ENCODE results near the gene LIF.

The LIF gene

DNA sequence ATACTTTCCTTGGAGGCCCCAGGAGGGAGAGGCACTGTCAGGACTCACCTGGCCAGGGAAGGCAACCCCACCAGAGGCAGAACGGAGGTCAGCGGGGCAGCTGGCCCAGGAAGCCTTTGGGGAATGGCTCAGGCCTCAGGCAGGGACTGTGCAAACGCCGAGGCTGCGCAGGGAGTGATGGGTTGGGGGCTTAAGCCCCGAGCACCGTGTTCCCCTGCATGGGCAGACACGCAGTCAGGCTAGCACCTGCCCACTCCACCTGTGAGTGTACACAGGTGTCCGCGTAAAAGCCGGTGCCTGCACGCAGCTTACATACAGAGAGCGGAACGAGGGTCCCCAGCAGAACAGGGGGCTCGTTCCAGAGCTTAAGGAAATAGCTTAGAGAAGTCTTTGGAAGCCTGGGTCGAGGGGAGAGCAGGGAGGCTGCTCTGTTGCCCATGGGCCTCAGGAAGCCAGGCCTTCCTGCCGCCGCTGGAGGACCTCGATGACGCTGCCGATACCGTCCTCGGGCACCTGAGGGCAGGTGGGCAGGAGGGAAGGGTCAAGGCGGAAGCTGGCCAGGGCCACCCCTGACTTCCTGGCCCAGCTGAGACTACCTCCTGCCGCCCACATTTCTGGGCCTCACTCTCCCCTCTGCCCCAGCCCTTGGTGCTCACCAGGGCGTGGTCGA is 38.8 kb upstream of the LIF start:
- no peak for DNase-seq (ENCODE audit: insufficient read length, low spot score)
- no peak for FAIRE-seq

DNA sequence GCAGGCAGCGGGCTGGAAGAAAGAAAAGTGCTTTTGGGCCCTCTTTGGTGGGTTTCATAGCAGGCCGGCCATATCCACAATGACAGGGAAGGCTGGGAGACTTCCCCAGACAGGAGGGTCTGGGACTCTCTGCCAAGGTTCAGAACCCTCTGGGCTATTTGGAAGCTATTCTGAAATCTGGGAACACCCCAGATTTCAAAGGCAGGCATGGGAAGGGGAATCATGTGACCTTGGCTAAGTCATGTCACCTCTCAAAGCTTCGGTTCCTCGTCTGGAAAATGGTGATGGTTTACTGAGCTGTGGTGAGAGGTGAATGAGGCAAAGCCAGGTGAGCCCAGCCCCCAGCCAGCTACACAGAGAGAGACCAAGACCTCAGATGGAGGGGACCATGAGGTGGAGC is 38.1 kb upstream of the LIF start:
- no peak for DNase-seq (ENCODE audit: insufficient read length, low spot score)
- FAIRE-seq, result no peak

DNA sequence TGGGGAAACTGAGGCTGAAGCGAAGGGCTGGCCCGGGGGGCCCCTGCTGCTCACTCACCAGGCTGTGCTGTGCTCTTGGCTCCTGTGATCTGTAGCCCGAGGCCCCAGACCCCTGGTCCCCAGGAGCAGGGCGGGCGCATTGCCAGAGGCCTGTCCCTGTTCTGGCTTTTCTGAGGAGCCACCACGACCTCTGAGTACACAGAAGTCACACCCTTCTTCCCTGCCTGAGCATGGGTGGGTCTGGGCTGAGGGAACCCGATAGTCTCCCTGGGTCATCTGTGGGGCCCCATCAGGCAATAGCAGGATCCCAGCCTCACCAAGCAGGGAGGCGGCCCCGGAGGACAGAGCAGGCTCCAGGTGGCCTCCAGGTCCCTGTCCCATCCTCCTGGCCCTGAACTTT is 37.6 kb upstream of the LIF start:
- no peak for FAIRE-seq
- DNase-seq (ENCODE audit: insufficient read length, low spot score), result no peak

DNA sequence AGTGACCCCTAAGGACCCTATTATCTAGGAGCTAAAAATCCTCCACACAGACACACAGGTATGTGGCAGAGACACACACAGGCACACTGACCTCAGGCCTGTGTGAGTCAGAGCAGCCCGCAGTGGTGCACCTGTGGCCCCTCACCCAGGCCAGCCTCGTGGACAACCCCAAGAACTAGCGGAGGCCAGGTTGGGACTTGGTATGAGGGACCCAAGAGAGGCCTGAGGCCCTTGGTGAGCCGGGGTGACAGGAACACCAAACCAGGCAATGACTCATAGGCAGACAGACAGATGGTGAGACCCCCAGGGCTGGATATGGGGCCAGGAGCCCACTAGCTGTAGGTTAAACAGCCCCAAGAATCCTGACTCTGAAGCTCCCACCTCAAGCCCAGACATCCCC is 36.8 kb upstream of the LIF start:
- no peak for DNase-seq (ENCODE audit: insufficient read length, low spot score)
- no peak for FAIRE-seq

DNA sequence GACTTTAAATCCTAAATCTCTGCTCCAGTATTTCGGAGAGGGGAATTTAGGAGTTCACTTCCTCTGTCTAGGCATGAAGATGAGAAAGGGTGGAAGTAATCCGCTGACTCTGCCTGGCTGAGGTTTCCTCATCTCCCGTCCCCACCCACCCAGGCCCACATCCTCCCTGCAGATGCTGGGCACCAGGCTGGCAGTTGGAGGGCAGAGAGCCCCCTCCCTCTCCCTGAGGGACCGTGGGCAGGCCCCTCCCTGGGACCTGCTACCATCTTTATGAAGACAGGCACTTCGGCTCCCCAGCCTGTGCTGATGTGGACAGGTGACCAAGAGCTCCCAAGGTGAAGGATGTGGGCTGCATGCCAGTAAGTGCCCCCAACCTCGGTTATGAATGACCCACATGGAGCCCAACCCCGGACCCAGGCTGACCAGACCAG is 36.1 kb upstream of the LIF start:
- FAIRE-seq (no peak), DNase-seq (ENCODE audit: insufficient read length, low spot score) (no peak)

DNA sequence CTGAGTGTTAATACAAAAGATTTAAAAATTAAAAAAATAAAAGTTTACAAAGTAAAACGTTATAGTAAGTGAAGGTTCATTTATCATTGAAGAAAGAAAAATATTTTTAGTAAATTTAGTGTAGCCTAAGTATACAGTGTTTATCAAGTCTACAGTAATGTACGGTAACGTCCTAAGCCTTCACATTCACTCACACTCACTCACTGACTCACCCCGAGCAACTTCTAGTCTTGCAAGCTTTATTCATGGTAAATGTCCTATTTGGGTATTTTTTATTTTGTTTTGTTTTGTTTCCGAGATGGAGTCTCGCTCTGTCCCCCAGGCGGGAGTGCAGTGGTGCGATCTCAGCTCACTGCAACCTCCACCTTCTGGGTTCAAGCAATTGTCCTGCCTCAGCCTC is 33.9 kb upstream of the LIF start:
- DNase-seq (ENCODE audit: insufficient read length, low spot score) (no peak), FAIRE-seq (no peak)

DNA sequence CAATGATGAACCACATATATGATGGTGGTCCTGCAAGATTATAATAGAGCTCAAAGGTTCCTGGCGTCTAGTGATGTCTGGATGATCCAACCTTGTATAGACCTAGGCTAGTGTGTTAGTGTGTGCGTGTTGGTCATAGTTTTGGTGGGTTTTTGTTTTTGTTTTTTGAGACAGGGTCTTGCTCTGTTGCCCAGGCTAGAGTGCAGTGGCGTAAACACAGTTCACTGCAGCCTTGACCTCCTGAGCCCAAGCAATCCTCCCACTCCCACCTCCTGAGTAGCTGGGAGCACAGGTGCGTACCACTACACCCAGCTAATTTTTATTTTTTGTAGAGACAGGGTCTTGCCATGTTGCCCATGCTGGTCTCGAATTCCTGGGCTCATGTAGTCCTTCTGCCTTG is 33.4 kb upstream of the LIF start:
- FAIRE-seq (no peak), DNase-seq (ENCODE audit: insufficient read length, low spot score) (no peak)

DNA sequence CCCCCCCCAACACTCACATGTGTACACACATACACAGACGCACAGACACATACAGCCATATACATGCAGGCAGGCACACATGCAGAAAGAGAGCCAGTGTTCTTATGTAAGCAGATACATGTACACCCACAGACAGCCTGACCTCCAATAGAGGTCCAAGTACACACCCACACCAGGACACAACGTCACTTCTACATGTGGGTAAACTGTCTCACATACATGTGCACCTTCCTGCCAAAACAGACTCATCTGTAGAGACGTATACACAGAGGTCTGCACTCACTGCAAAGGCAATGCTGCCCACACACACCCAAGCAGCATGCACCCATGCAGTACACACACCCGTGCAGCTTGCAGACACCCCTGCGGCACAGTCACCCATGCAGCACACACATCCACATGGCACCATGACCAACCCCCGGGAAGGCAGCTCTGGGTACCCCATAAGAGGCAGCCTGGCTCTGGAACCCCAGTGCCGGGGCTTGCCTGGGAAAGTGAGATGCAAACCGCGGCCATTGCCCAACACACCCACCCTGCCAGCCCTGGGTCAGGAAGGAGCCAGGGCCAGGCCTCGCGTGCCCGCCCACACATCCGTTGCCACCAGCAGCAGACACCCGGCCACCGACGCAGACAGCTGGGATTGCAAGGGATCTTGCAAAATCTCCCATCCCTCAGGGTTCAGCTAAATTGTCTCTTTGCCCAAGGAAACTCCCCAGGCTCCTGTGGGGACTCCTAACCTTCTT is 32.7 kb upstream of the LIF start:
- FAIRE-seq (no peak), DNase-seq (ENCODE audit: insufficient read length, low spot score) (no peak)

DNA sequence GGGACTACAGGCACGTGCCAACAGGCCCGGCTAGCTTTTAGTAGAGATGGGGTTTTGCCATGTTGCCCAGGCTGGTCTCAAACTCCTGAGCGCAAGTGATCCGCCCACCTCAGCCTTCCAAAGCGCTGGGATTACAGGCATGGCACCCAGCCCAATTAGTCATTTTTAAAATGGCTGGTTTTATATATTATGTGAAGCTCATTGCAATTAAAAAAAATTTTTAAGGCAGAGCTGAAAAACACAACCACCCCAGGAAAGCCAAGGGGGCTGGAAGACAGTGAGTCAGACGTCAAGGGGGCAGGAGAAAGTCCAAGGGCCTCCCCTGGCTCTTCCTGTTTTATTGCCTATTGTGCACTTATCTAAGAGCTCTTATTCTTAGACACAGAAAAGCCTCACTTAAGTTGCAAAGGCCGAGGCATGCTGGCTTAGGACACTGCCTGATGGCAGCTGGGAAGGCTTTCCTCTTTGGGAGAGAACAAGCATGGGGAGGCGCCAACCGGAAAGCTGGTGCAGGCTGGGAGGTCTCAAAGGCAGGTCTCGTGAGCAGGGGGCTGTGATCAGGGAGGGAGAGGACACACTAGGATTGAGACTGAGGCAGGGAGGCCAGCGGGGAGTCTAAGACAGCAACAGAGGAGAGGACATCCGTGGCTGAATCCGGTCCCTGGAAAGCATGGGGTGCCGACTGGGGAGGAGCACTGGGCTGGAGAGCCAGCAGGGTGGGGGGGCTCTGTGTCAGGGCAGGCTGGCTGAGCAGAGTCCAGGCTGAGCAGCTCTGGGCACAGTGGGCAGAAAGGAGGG is 31.2 kb upstream of the LIF start:
- FAIRE-seq (no peak), DNase-seq (ENCODE audit: insufficient read length, low spot score) (no peak)

DNA sequence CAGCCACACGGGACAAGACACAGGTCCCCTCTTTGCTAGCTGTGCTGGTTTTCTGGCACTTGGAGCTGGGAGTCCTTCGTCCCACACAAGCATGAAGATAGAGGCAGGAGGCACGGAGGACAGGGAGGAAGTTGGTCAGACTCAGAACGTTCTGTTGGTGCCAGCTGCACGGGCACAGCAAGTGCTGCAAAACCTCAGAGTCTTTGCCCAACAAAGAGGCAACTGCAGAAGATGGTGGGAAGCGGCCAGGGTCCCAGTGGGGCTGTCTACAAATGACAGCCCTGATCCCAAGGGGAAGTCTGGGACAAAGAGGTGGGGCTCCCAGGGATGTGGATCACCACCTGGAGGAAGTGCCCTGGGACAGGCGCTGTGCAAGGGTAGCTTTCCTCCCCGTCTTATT is 29.5 kb upstream of the LIF start:
- FAIRE-seq, result no peak

DNA sequence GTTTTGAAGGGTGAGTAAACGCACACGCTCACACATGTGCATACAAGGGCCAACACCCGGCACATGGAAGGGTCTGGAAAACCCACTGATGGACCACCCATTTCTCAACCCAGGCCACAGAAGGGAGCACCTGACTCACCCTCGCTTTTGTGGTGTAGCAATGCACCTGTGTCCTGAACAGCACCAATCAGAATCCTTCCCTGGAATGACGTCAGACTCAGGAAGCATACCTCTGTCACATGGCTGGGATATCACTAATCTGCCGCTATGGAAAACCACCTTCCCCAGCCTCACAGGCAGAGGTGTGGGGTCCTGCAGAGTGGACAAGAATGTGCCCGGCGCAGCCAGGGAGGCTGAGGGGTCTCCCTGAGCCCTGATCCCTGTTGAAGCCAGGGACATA is 29.1 kb upstream of the LIF start:
- no peak for FAIRE-seq
- no peak for DNase-seq (ENCODE audit: insufficient read length, low spot score)

More for the DNA sequence above, 29.5 kb upstream of the LIF start:
- no peak for DNase-seq (ENCODE audit: insufficient read length, low spot score)

DNA sequence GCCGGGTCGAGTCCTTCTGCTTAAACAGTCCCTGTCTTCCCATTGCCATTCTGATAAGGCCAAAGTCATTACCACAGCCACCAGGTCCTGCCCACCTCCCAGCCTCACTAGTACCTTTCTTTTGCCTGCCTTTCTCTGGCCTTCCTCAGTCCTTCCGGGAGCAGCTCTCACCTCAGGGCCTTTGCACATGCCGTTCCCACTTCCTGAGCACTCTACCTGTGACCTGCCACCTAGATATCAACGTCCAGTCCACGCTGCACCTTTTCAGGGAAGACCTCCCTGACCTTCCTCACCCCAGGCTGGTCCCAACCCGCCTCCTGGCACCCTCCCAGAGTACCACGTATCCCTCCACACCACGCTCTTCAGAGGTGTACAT is 27.9 kb upstream of the LIF start:
- no peak for FAIRE-seq
- no peak for DNase-seq (ENCODE audit: insufficient read length, low spot score)

DNA sequence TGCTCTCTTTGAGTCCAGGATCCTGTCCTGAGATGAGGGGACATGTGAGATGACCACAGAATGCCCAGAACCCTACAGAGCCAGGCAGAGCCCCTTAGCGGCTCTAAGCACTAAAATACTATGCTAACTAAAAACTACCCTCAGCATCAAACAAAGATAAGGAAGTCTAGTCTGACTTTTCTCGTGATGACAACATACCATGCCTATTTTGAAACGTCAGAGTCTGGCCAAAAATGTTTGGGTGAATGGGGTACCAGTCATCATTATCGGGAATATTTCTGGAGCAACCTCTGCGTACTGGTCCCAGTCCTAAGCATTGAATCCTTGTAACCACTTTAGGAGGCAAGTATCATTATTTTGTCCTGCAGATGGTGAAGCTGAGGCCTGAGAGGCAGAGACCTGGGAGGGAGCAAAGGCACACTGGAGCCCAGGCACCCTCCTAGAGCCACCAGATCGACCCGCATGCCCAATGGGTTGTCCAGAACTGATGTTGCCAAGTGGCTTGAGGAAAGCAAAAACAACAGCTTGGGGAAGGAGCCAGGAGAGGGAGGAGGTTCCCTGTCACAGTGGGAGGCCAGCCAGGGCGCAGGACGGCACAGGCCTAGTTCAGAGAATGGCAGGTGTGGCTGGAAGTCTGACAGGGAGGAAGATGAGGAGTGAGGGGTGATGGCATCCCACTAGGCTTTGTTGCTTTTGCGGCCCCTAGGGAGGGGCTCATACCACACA is 27.3 kb upstream of the LIF start:
- no peak for DNase-seq (ENCODE audit: insufficient read length, low spot score)
- no peak for FAIRE-seq

DNA sequence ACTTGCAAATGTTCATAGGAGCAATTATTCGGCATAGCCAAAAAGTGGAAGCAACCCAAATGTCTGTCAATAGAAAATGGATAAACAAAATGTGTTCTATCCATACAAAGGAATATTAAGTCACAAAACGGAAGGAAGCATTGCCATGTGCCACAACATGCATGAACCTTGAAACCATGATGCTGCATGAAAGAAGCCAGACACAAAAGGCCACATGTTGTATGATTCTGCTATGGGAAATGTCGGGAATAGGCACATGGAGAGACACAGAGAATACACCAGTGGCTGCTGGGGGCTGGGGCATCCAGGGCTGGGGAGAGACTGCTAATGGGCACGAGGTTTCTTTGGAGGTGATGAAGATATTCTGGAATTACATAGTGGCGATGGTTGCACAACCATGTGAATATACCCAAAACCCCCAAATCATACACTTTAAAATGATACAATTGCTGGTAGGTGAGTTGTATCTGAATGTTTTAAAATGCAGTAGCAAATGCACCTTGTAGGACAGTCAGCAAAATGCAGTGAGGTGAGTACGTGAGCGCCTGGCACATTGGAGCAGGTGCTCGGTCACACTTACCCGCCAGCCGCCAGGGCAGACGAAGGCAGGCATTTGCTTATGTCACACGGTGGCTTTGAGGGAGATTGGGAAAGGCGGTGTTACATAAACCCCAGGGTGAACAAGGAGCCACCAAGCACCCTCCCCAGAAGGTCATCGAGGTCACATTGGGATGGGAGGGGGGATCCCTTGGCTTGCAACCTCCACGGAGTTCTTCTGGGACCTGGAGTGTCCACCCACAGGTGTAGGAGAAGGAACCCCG is 26.4 kb upstream of the LIF start:
- no peak for FAIRE-seq
- DNase-seq (ENCODE audit: insufficient read length, low spot score), result no peak

DNA sequence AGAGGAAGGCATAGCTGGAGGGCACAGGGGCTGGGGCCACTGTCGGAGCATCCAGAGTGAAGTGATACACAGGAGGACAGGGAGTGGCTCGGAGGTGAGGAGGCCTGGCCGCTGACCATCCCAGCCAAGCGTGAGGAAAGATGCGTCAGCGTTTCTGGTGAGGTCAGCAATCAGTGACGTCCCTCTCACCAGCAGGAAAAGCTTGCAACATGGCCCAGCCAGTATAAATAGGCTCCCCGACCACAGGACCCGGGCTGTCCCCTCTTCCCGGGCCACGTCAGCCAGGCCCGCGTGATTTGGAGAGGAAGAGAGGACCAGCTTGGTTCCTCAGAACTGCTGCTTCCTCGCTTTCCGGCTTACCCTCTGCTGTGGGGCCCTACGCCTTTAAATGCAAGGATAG is 24.3 kb upstream of the LIF start:
- DNase-seq (ENCODE audit: insufficient read length, low spot score) (no peak), FAIRE-seq (no peak)

DNA sequence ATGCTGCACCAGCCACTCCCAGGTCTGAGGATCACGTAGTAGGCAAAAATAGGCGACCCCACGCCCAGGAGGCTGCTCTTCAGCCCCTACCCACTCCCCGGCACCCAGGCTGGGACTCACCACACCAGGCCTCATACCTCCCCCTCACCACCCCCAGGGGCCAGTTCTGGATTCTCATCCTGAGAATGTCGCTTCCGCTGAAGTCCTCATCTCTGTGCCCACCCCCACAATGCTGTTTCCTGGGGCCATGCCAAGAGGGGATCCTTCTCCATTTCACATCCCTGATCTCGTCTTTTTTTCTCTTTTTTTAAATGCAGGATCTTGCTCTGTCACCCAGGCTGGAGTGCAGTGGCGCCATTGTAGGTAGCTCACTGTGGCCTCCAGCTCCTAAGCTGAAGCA is 21.8 kb upstream of the LIF start:
- DNase-seq (ENCODE audit: insufficient read length, low spot score), result no peak
- no peak for FAIRE-seq

DNA sequence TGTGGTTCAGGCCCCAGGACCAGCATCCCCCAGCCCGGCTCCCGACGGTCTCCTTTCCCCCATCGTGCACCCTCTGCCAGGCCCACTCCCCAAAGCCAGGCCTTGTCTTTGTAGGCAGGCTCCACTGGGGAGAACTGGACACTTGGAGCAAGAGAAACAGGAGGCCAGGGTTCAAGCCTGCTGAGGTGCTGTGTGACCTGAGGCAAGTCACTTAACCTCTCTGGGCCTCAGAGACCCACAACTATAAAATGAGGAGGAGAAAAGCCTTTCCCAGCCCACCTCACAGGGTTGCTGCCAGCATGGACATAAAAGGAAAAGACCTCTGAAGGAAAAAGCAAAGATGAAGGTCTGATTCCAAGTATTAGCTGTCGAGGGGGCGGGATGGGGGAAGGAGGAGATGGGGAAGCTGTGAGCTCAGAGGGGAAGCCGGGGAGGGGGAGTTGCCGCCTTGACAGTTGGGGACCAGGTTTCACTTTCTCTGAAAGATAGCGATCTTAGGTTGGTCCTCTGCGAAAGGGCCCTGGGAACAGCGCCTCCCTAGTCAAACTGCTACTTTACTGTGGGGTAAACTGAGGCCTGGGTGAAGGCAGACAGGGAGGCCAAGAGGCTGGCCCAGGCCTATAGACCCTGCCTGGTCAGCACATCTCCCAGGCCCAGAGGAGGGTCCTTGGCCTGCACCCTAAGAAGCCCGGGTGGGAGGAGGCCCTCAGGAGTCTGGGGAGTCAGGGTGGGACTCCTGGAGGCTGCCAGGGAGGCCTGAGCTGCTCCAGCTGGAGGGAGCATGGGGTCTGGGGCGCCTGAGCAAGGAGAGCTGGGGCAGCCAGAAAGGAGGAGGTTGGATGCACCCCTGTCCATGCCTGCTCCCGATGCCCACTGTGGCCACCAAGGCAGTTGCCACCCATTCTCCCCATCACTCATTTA is 21.1 kb upstream of the LIF start:
- FAIRE-seq, result no peak
- DNase-seq (ENCODE audit: insufficient read length, low spot score), result no peak

DNA sequence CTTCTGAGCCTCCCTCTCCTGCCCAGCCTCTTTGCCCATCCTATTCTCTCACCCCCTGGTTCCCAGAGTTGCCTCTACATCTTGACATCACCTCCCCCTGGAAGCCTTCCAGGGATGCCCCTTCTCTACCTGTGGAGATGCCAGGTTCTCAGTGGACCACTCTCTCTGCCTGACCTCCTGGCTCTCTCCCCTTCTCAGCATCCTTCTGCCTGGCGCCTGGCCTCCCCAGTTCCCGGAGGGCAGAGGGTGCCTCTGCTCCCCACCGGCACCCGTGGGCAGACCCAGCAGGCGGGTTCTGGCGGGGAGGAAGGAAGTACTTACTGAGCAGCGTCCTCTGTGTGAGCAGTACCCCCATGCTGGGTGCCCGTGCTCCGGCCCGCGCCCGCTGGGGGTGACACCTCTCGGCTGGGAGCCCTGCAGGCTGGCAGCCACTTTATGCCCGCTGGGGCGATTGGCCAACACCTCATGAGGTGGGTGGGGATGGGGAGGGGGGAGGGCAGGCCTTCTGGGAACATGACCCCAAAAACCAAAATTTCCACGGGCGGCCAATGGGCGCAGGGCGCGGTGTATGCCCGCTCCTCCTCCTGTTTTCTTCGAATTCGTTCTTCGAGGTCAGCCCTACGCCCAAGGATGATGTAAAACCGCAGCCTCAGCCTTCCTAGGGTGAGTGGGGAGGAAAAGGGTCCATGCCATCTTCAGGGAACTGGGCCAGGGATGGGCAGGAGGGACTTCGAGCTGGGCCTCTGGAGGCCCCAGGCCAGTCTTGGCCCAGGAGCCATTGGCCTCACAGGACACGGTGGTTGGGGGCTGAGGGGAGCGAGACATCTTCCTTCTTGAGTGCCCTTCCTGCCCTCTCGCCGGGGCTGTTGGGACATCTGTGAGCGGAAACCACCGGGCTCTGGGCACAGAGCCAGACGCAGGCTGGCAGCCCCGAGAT is 20.2 kb upstream of the LIF start, which contains the start of gene OSM:
OSM (minus strand) TSS at position 407 of the 937 bp plus-strand sequence; CDS start at position 355, 52 bp downstream.
- DNase-seq (ENCODE audit: insufficient read length, low spot score), result no peak
- no peak for FAIRE-seq

Measured in HTR-8/SVneo (cell line).